Calu3 (cell line): ENCODE data around the gene KCNAB1. TPM values are rescaled to one million over a fixed set of nuclear protein-coding genes. Genes with fewer than 3 reads are reported as not detected.

Experiments used
- BruUV-seq: library from RNA; stranded (reverse); fragments of 400-500 nt; replicated peaks from 2 replicates; lab custom pipeline; 2021; lab: Mats Ljungman, UMichigan
- CTCF ChIA-PET: fragments of 300-600 bp; sonication (Branson Sonifier 250); formaldehyde crosslinking; loops from one replicate; lab custom pipeline; 2022; ENCODE audit warnings: antibody characterized with exemption; lab: Charles Lee
- DNase-seq: peaks from one replicate; pipeline ENCODE4 v3.0.0; 2022
- H3K27ac Mint-ChIP-seq: one replicate; pipeline ENCODE4 v1.8.0; 2022; ENCODE audit warnings: mixed read lengths; ENCODE audit not compliant: unreplicated experiment
- H3K27me3 Mint-ChIP-seq: one replicate; pipeline ENCODE4 v1.8.0; 2022; ENCODE audit warnings: mixed read lengths; ENCODE audit not compliant: unreplicated experiment
- H3K36me3 Mint-ChIP-seq: one replicate; pipeline ENCODE4 v1.8.0; 2022; ENCODE audit warnings: mild to moderate bottlenecking, moderate library complexity, mixed read lengths; ENCODE audit not compliant: insufficient read depth, unreplicated experiment
- H3K4me1 Mint-ChIP-seq: one replicate; pipeline ENCODE4 v1.8.0; 2022; ENCODE audit warnings: mild to moderate bottlenecking, low read depth, mixed read lengths; ENCODE audit not compliant: unreplicated experiment
- H3K4me3 Mint-ChIP-seq: one replicate; pipeline ENCODE4 v1.8.0; 2022; ENCODE audit warnings: mild to moderate bottlenecking, low read depth, moderate library complexity, mixed read lengths; ENCODE audit not compliant: unreplicated experiment
- H3K9me3 Mint-ChIP-seq: one replicate; pipeline ENCODE4 v1.8.0; 2022; ENCODE audit warnings: low read depth, mixed read lengths; ENCODE audit not compliant: unreplicated experiment
- CTCF ChIP-seq: fragments of 200-600 bp; IDR thresholded peaks from one replicate; pipeline ENCODE4 v1.8.0; 2022; ENCODE audit warnings: antibody characterized with exemption; ENCODE audit not compliant: unreplicated experiment
- intact Hi-C: fragments of 100-400 bp; cut with micrococcal nuclease; formaldehyde crosslinking; loops from one replicate; pipeline ENCODE4 v1.10.0; 2022; ENCODE audit not compliant: unreplicated experiment
- total RNA-seq: library from RNA; stranded (reverse); gene quantifications from 2 replicates; pipeline ENCODE4 v1.2.3, GENCODE V29; 2022

The KCNAB1 gene
- total RNA-seq, 1 experiment from 2014 or later = 1.6 TPM

- H3K4me1 Mint-ChIP-seq = no peaks in the 10 kb centered on the region
- TF ChIP-seq CTCF = no peak
- no peak overlapping the region for H3K27ac Mint-ChIP-seq
Observed at GRCh38 chr3:156240642-156241041, 120.3 kb downstream of the KCNAB1 start.

GRCh38 chr3:156246961-156247725, 126.8 kb downstream of the KCNAB1 start:
- H3K36me3 Mint-ChIP-seq = no peaks in the 10 kb centered on the region
- H3K9me3 Mint-ChIP-seq = no peaks in the 10 kb centered on the region
- H3K4me3 Mint-ChIP-seq = no peak overlapping the region
- intact Hi-C loops = no loop called here
- no peak overlapping the region for H3K27ac Mint-ChIP-seq
- CTCF ChIA-PET = no interaction called here
- H3K27me3 Mint-ChIP-seq = peaks cover 53% of the 10 kb centered on the region
- BruUV-seq = no TSS peak
- no peaks in the 10 kb centered on the region for H3K4me1 Mint-ChIP-seq
- TF ChIP-seq CTCF = no peak
- DNase-seq = no peak

More at GRCh38 chr3:156240642-156241041, 120.3 kb downstream of the KCNAB1 start:
- DNase-seq = no peak
- intact Hi-C loops = no loop called here
- no peak overlapping the region for H3K4me3 Mint-ChIP-seq
- CTCF ChIA-PET = interaction anchor here (0.9 kb wide), 1 partner anchor 80 kb away, joined by 5 read pairs; no protein-coding TSS in a partner anchor
- H3K9me3 Mint-ChIP-seq = no peaks in the 10 kb centered on the region
- H3K27me3 Mint-ChIP-seq = peaks cover 34% of the 10 kb centered on the region
- no TSS peak for BruUV-seq
- no peaks in the 10 kb centered on the region for H3K36me3 Mint-ChIP-seq

GRCh38 chr3:156250550-156250949, 130.2 kb downstream of the KCNAB1 start:
- TF ChIP-seq CTCF = no peak
- no TSS peak for BruUV-seq

GRCh38 chr3:156251424-156251823, 131.0 kb downstream of the KCNAB1 start:
- Mint-ChIP-seq H3K4me3 (no peak overlapping the region), H3K9me3 (no peaks in the 10 kb centered on the region), H3K27ac (no peak overlapping the region), H3K36me3 (no peaks in the 10 kb centered on the region), H3K27me3 (peaks cover 53% of the 10 kb centered on the region), H3K4me1 (no peaks in the 10 kb centered on the region)
- no peak for TF ChIP-seq CTCF
- DNase-seq = no peak
- intact Hi-C loops = no loop called here
- BruUV-seq = no TSS peak
- CTCF ChIA-PET = no interaction called here

More at GRCh38 chr3:156250550-156250949, 130.2 kb downstream of the KCNAB1 start:
- no peaks in the 10 kb centered on the region for H3K4me1 Mint-ChIP-seq
- intact Hi-C loops = no loop called here
- CTCF ChIA-PET = no interaction called here
- no peak overlapping the region for H3K27ac Mint-ChIP-seq
- H3K27me3 Mint-ChIP-seq = peaks cover 45% of the 10 kb centered on the region
- no peak for DNase-seq
- no peaks in the 10 kb centered on the region for H3K9me3 Mint-ChIP-seq
- H3K36me3 Mint-ChIP-seq = no peaks in the 10 kb centered on the region
- no peak overlapping the region for H3K4me3 Mint-ChIP-seq
